ENCODE measurements around the gene SLC35B4.

GRCh38 chr7:134332892-134333291 is 16.2 kb upstream of the SLC35B4 start:
- TF ChIP-seq, protein P1, sequence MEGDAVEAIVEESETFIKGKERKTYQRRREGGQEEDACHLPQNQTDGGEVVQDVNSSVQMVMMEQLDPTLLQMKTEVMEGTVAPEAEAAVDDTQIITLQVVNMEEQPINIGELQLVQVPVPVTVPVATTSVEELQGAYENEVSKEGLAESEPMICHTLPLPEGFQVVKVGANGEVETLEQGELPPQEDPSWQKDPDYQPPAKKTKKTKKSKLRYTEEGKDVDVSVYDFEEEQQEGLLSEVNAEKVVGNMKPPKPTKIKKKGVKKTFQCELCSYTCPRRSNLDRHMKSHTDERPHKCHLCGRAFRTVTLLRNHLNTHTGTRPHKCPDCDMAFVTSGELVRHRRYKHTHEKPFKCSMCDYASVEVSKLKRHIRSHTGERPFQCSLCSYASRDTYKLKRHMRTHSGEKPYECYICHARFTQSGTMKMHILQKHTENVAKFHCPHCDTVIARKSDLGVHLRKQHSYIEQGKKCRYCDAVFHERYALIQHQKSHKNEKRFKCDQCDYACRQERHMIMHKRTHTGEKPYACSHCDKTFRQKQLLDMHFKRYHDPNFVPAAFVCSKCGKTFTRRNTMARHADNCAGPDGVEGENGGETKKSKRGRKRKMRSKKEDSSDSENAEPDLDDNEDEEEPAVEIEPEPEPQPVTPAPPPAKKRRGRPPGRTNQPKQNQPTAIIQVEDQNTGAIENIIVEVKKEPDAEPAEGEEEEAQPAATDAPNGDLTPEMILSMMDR (conservative IDR thresholded peaks at IDR 0.05; ENCODE audit: low read depth, low read length): no peak
- no peak for TF ChIP-seq EZH2 (IDR thresholded peaks at IDR 0.05; ENCODE audit: borderline replicate concordance, low read depth, low read length, poor library complexity, severe bottlenecking)

Data from A673 (cell line).